G401 (cell line): Measurements from ENCODE around the gene UBR2. TPM values are rescaled to one million over a fixed set of nuclear protein-coding genes. Genes with fewer than 3 reads are reported as not detected.
"Not testable (repeated sequence)": the region's sequence is repeated elsewhere in the genome, so short reads cannot be mapped to it uniquely, and the experiment has no call there.

ENCODE experiments used
- DNase-seq: peaks from one replicate; pipeline ENCODE4 v3.0.0-alpha.2; 2015; ENCODE audit warnings: low spot score
- in situ Hi-C: cut with HindIII; loops from 2 replicates; pipeline ENCODE4 v1.10.0; 2016; ENCODE audit warnings: low sequenced_read_pairs, mixed read lengths
- total RNA-seq: library from RNA; depleted of rRNA; stranded (reverse); fragments of >200 nt; shearing (Covaris generic); gene quantifications from 2 replicates; pipeline ENCODE4 v1.2.3, GENCODE V29; 2014

The UBR2 gene
- total RNA-seq, 1 experiment from 2014 or later, result 18.5 TPM

- no peak for DNase-seq
- in situ Hi-C loops, result loop anchor here (25.0 kb wide), 1 partner anchor 198 kb away; no protein-coding TSS in a partner anchor
These were observed 100.9 kb downstream of the UBR2 start for GRCh38 chr6:42664718-42665117.

GRCh38 chr6:42674368-42674767 is 110.5 kb downstream of the UBR2 start:
- in situ Hi-C loops, result loop anchor here (25.0 kb wide), 1 partner anchor 188 kb away; no protein-coding TSS in a partner anchor

GRCh38 chr6:42674780-42675179 is 111.0 kb downstream of the UBR2 start:
- in situ Hi-C loops, result loop anchor here (25.0 kb wide), 1 partner anchor 188 kb away; no protein-coding TSS in a partner anchor
- no peak for DNase-seq

More at GRCh38 chr6:42674368-42674767, 110.5 kb downstream of the UBR2 start:
- not testable (repeated sequence) for DNase-seq

- in situ Hi-C loops, result no loop called here
- no peak for DNase-seq
These were observed 115.5 kb downstream of the UBR2 start for GRCh38 chr6:42679358-42679757.

GRCh38 chr6:42688281-42688680 is 124.5 kb downstream of the UBR2 start:
- in situ Hi-C loops, result no loop called here
- no peak for DNase-seq

- DNase-seq, result no peak
- in situ Hi-C loops, result no loop called here
These were observed 125.5 kb downstream of the UBR2 start for GRCh38 chr6:42689371-42689770.

- in situ Hi-C loops, result no loop called here
- DNase-seq, result no peak
These were observed 126.4 kb downstream of the UBR2 start for GRCh38 chr6:42690151-42690702.

GRCh38 chr6:42690872-42691271 is 127.0 kb downstream of the UBR2 start:
- DNase-seq, result no peak

GRCh38 chr6:42692137-42692911 is 128.5 kb downstream of the UBR2 start:
- DNase-seq, result no peak
- in situ Hi-C loops, result no loop called here

More at GRCh38 chr6:42690872-42691271, 127.0 kb downstream of the UBR2 start:
- in situ Hi-C loops, result no loop called here

GRCh38 chr6:42693725-42694323 is 130.0 kb downstream of the UBR2 start:
- in situ Hi-C loops, result no loop called here

GRCh38 chr6:42694586-42694985 is 130.8 kb downstream of the UBR2 start:
- DNase-seq, result no peak
- in situ Hi-C loops, result no loop called here

More at GRCh38 chr6:42693725-42694323, 130.0 kb downstream of the UBR2 start:
- DNase-seq, result no peak

- in situ Hi-C loops, result no loop called here
- no peak for DNase-seq
These were observed 132.9 kb downstream of the UBR2 start for GRCh38 chr6:42696526-42697267.

GRCh38 chr6:42697268-42697655 is 133.4 kb downstream of the UBR2 start:
- in situ Hi-C loops, result no loop called here
- DNase-seq, result no peak

GRCh38 chr6:42698217-42698616 is 134.4 kb downstream of the UBR2 start:
- in situ Hi-C loops, result no loop called here
- no peak for DNase-seq

GRCh38 chr6:42702200-42702599 is 138.4 kb downstream of the UBR2 start:
- in situ Hi-C loops, result no loop called here
- DNase-seq, result no peak

GRCh38 chr6:42702786-42703185 is 139.0 kb downstream of the UBR2 start:
- in situ Hi-C loops, DNase-seq: not testable (repeated sequence)

GRCh38 chr6:42704251-42704936 is 140.6 kb downstream of the UBR2 start:
- in situ Hi-C loops, result no loop called here
- peak; percentile 44 for DNase-seq

- in situ Hi-C loops, result no loop called here
- DNase-seq, result no peak
These were observed 141.1 kb downstream of the UBR2 start for GRCh38 chr6:42704937-42705374.

- no peak for DNase-seq
- in situ Hi-C loops, result no loop called here
These were observed 143.8 kb downstream of the UBR2 start for GRCh38 chr6:42707595-42707994.
